H1 (cell line): ENCODE data around the gene LGR4. TPM values are rescaled to one million over a fixed set of nuclear protein-coding genes. Genes with fewer than 3 reads are reported as not detected.

Experiments
- polyA plus RNA-seq, 7 experiments: library from polyadenylated mRNA; depleted of rRNA in 3 of 7; stranded (reverse) in 5 of 7; unstranded in 2 of 7; fragments of >200 nt in 5 of 7; fragments of 200-250 nt in 2 of 7; gene quantifications; 1 replicate in 5 of 7; 2 replicates in 1 of 7; 4 replicates in 1 of 7; pipeline versions ENCODE4 v1.2.1 to v1.2.3, GENCODE V29; 2011 to 2013; ENCODE audit warnings: missing spikeins in 2 of 7, mixed read lengths in 2 of 7
- total RNA-seq: library from RNA; stranded (reverse); fragmentation: NEBNext Ultra II Directional; extraction: Animal tissue kit (Norgen Biotek cat#: 25700); gene quantifications from 2 replicates; pipeline ENCODE4 v1.2.1, GENCODE V29; 2021
- TF ChIP-seq, protein P1 (sequence below): IDR thresholded peaks from 2 replicates; pipeline ENCODE4 v1.6.1; 2011; ENCODE audit warnings: low read length, improper control_type of control experiment

Gene LGR4
- total and polyA plus RNA-seq, 2 of the 8 experiments (the other 6 are each of a cell fraction or from before 2014, with no cell fraction given) = 26.6 to 61.7 TPM

DNA sequence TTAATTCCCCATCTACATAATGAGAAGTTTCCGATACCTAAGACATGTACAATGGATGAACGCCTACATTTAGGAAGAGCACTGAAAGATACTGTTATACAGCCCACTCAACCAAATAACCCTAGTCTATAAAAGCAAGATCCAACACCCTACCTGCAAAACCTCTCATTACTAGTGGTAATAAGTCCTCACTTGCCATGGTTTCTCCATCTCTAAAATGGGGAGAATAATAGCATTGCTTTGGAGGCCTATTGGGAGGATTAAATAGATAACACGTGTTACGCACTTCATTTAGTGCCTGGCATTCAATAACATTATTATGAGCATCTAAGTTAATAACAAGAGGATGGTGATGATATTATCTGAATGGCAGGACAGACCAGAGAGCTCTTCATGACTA lies 16.9 kb downstream of the LGR4 start (continued):
- TF ChIP-seq, protein P1, sequence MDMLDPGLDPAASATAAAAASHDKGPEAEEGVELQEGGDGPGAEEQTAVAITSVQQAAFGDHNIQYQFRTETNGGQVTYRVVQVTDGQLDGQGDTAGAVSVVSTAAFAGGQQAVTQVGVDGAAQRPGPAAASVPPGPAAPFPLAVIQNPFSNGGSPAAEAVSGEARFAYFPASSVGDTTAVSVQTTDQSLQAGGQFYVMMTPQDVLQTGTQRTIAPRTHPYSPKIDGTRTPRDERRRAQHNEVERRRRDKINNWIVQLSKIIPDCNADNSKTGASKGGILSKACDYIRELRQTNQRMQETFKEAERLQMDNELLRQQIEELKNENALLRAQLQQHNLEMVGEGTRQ = no peak
